ENCODE results near the gene CATSPERD. TPM values are rescaled to one million over a fixed set of nuclear protein-coding genes. Genes with fewer than 3 reads are reported as not detected.
A peak's percentile ranks its signal among the peaks of the same experiment; 100 is the strongest.

CATSPERD gene
- total and polyA plus RNA-seq, 7 experiments from 2014 or later = 0.07 TPM; not detected in 6

DNA sequence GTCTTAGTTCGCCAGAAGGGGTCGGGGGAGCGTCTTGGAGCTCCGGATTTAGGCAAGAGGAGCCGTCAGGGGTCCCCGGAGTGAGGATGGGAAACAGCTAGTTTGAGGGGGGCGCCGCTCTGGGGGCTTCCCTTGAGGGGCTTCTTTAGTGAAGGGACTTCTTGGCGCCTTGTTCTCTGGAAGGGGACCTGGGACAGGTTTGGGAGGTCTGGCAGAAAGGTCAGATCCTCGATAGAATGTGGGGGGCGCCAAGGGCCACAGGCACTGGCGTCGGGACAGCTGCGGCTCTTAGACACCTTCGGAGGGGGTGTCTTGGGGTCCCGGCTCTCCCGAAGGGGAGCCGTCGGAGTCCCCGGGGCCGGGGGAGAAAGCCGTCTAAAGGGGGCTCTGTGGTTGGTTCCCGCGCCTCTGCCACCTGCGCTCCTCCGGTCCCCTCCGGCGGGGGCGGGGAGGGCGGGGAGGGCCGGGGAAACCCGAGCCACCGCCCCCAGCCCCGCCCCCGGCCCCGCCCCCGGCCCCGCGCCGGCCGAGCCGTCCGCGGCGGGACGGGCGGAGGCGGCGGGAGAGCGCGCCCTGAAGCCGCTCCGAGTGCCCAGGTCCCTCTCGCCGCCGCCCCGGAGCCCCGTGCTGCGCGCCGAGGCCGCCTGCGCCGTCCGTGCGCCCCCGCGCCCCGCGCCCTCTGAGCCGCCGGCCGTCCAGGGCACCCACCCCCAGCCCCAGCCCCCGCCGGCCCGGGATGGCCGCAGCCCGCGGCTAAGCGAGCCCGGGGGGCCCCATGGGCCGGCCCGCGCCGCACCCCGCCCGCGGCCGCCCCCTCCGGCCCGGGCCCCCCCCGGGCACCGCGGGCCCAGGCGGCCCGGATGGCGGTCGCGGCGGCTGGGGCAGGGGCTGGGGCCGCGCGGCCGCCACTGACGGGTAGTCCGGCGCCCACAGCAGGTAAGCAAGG, 84.4 kb downstream of the CATSPERD start, which contains the start of gene NRTN:
Gene NRTN (plus strand): TSS at position 552 of the 946 bp plus-strand sequence. CDS start 19,099 bp downstream, outside the sequence.
- Mint-ChIP-seq H3K4me1 (peaks cover 7 to 24% (median 21%) of the 10 kb centered on the region in 7 donors), H3K27ac (peak within 1 kb of the TSS in 8 of 9 donors; percentile 28 to 83 (median 72)), H3K36me3 (peaks cover 0 to 1% (median 0%) of the 10 kb centered on the region in 5 donors), H3K9me3 (peaks cover 0 to 1% (median 0%) of the 10 kb centered on the region in 11 donors), H3K4me3 (peak within 1 kb of the TSS; percentile 62 to 84 (median 80)), H3K27me3 (peaks cover 4 to 40% (median 14%) of the 10 kb centered on the region in 5 donors)
- H3K9me3 ChIP-seq (ENCODE audit: control insufficient read depth in 2 of 3, low read length in 3 of 3) = no peaks in the 10 kb centered on the region
- no peaks in the 10 kb centered on the region for H3K36me3 ChIP-seq (ENCODE audit: control insufficient read depth in 2 of 3, insufficient read depth in 3 of 3, low read length in 3 of 3)
- ATAC-seq (peak; percentile 46), DNase-seq (peak in 6 of 9 donors; percentile 23 to 65 (median 38))
- ChIA-PET POLR2A (interaction anchor here (0.5 to 2.1 kb wide), 8 partner anchors 14 to 1366 kb away, joined by 3 to 22 read pairs (median 6); partner anchors contain the start of genes DUS3L and VMAC), CTCF (interaction anchor here (0.8 to 1.9 kb wide), 18 partner anchors 10 to 223 kb away, joined by 3 to 35 read pairs (median 5); partner anchors contain the start of genes NDUFA11, SAFB and SAFB2)
- H3K27me3 ChIP-seq (ENCODE audit: control insufficient read depth in 2 of 2, insufficient read depth in 2 of 2, low read length in 2 of 2) = no peaks in the 10 kb centered on the region
- peaks cover 13 to 20% of the 10 kb centered on the region in 2 donors for H3K4me1 ChIP-seq (ENCODE audit: control insufficient read depth in 2 of 2, insufficient read depth in 2 of 2, low read length in 2 of 2)
- peak within 1 kb of the TSS; percentile 44 for H3K27ac ChIP-seq (ENCODE audit: low read depth, low read length)
- H3K4me3 ChIP-seq (ENCODE audit: low read length) = peak within 1 kb of the TSS; percentile 64
- intact Hi-C loops (cut with micrococcal nuclease) = loop anchor here (1.0 to 5.0 kb wide), 7 partner anchors 13 to 218 kb away; partner anchors contain the start of genes DUS3L (in 2 of the 2) and VMAC (in 2 of the 2)

GRCh38 chr19:5805462-5806132, 85.2 kb downstream of the CATSPERD start:
- Mint-ChIP-seq H3K27ac (peak overlapping the region in 3 of 9 donors; percentile 4 to 72 (median 41)), H3K4me1 (peaks cover 7 to 24% (median 21%) of the 10 kb centered on the region in 7 donors), H3K4me3 (peak overlapping the region in 9 of 10 donors; percentile 18 to 84 (median 59)), H3K27me3 (peaks cover 3 to 39% (median 12%) of the 10 kb centered on the region in 5 donors), H3K36me3 (peaks cover 0 to 1% (median 0%) of the 10 kb centered on the region in 5 donors), H3K9me3 (peaks cover 0 to 1% (median 0%) of the 10 kb centered on the region in 11 donors)
- H3K4me3 ChIP-seq (ENCODE audit: low read length) = no peak overlapping the region
- no peaks in the 10 kb centered on the region for H3K36me3 ChIP-seq (ENCODE audit: control insufficient read depth in 2 of 3, insufficient read depth in 3 of 3, low read length in 3 of 3)
- DNase-seq (peak; percentile 44 to 66 (median 60)), ATAC-seq (peak; percentile 21)
- POLR2A ChIA-PET = no interaction called here
- intact Hi-C loops (cut with micrococcal nuclease) = loop anchor here in 1 of 2 donors (2.0 kb wide), 1 partner anchor 15 kb away; the partner anchor contains the start of gene DUS3L
- H3K27ac ChIP-seq (ENCODE audit: low read depth, low read length) = peak overlapping the region; percentile 21
- H3K4me1 ChIP-seq (ENCODE audit: control insufficient read depth in 2 of 2, insufficient read depth in 2 of 2, low read length in 2 of 2) = peaks cover 13 to 20% of the 10 kb centered on the region in 2 donors
- CTCF ChIA-PET = interaction anchor here (1.1 kb wide), 1 partner anchor 217 kb away, joined by 6 read pairs; no protein-coding TSS in a partner anchor
- H3K27me3 ChIP-seq (ENCODE audit: control insufficient read depth in 2 of 2, insufficient read depth in 2 of 2, low read length in 2 of 2) = no peaks in the 10 kb centered on the region
- no peaks in the 10 kb centered on the region for H3K9me3 ChIP-seq (ENCODE audit: control insufficient read depth in 2 of 3, low read length in 3 of 3)

- Histone ChIP-seq H3K9me3 (ENCODE audit: control insufficient read depth in 2 of 3, low read length in 3 of 3) (no peaks in the 10 kb centered on the region), H3K36me3 (ENCODE audit: control insufficient read depth in 2 of 3, insufficient read depth in 3 of 3, low read length in 3 of 3) (no peaks in the 10 kb centered on the region), H3K27me3 (ENCODE audit: control insufficient read depth in 2 of 2, insufficient read depth in 2 of 2, low read length in 2 of 2) (no peaks in the 10 kb centered on the region), H3K4me1 (ENCODE audit: control insufficient read depth in 2 of 2, insufficient read depth in 2 of 2, low read length in 2 of 2) (peaks cover 13 to 20% of the 10 kb centered on the region in 2 donors), H3K27ac (ENCODE audit: low read depth, low read length) (no peak overlapping the region), H3K4me3 (ENCODE audit: low read length) (no peak overlapping the region)
- ChIA-PET POLR2A (no interaction called here), CTCF (interaction anchor here (1.1 kb wide), 1 partner anchor 217 kb away, joined by 6 read pairs; no protein-coding TSS in a partner anchor)
- H3K36me3 Mint-ChIP-seq = peaks cover 0 to 1% (median 0%) of the 10 kb centered on the region in 5 donors
- H3K4me1 Mint-ChIP-seq = peaks cover 7 to 24% (median 21%) of the 10 kb centered on the region in 7 donors
- peak overlapping the region in 4 of 10 donors; percentile 14 to 84 (median 62) for H3K4me3 Mint-ChIP-seq
- intact Hi-C loops (cut with micrococcal nuclease) = no loop called here
- ATAC-seq (no peak), DNase-seq (no peak)
- H3K9me3 Mint-ChIP-seq = peaks cover 0 to 1% (median 0%) of the 10 kb centered on the region in 11 donors
- peaks cover 0 to 37% (median 7%) of the 10 kb centered on the region in 5 donors for H3K27me3 Mint-ChIP-seq
- H3K27ac Mint-ChIP-seq = peak overlapping the region in 1 of 9 donors; percentile 41
Measured at GRCh38 chr19:5806133-5806489, 85.7 kb downstream of the CATSPERD start.

DNA sequence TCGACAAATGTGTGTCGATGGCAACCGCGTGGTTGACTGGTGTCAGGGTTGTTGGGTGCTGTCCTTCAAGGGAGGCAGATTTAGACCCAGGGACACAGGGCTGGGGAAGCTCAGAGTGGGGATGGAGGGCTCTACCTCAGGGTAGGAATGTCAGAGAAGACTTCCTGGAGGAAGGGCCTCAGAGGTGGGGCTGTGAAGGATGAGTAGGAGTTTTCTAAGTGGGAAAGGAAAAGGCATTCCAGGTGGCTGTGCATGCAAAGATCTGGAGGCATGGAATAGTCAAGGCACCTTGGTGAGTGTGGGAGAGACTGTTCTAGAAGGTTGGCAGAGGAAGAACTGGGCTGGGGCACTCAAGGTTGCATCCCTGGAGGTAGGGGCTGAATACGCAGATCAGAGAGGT, 86.5 kb downstream of the CATSPERD start:
- Mint-ChIP-seq H3K27ac (peak overlapping the region in 5 of 9 donors; percentile 22 to 90 (median 56)), H3K4me3 (peak overlapping the region in 1 of 10 donors; percentile 34), H3K9me3 (peaks cover 0 to 1% (median 0%) of the 10 kb centered on the region in 11 donors), H3K36me3 (peaks cover 0 to under 1% (median 0%) of the 10 kb centered on the region in 5 donors), H3K4me1 (peaks cover 7 to 22% (median 19%) of the 10 kb centered on the region in 7 donors), H3K27me3 (peaks cover 0 to 33% (median 2%) of the 10 kb centered on the region in 5 donors)
- no peaks in the 10 kb centered on the region for H3K9me3 ChIP-seq (ENCODE audit: control insufficient read depth in 2 of 3, low read length in 3 of 3)
- no peak overlapping the region for H3K4me3 ChIP-seq (ENCODE audit: low read length)
- intact Hi-C loops (cut with micrococcal nuclease) = no loop called here
- ATAC-seq = no peak
- CTCF ChIA-PET = interaction anchor here (0.6 to 1.1 kb wide), 2 partner anchors 216 to 1060 kb away, joined by 3 to 6 read pairs; no protein-coding TSS in a partner anchor
- no peak for DNase-seq
- H3K36me3 ChIP-seq (ENCODE audit: control insufficient read depth in 2 of 3, insufficient read depth in 3 of 3, low read length in 3 of 3) = no peaks in the 10 kb centered on the region
- H3K27ac ChIP-seq (ENCODE audit: low read depth, low read length) = no peak overlapping the region
- POLR2A ChIA-PET = no interaction called here
- H3K4me1 ChIP-seq (ENCODE audit: control insufficient read depth in 2 of 2, insufficient read depth in 2 of 2, low read length in 2 of 2) = peaks cover 13 to 19% of the 10 kb centered on the region in 2 donors
- no peaks in the 10 kb centered on the region for H3K27me3 ChIP-seq (ENCODE audit: control insufficient read depth in 2 of 2, insufficient read depth in 2 of 2, low read length in 2 of 2)

- POLR2A ChIA-PET = interaction anchor here (1.1 kb wide), 1 partner anchor 20 kb away, joined by 4 read pairs; no protein-coding TSS in a partner anchor
- H3K27me3 ChIP-seq (ENCODE audit: control insufficient read depth in 2 of 2, insufficient read depth in 2 of 2, low read length in 2 of 2) = no peaks in the 10 kb centered on the region
- H3K27ac ChIP-seq (ENCODE audit: low read depth, low read length) = no peak overlapping the region
- intact Hi-C loops (cut with micrococcal nuclease) = no loop called here
- H3K27me3 Mint-ChIP-seq = peaks cover 0 to 27% (median 0%) of the 10 kb centered on the region in 5 donors
- peaks cover 5 to 16% (median 11%) of the 10 kb centered on the region in 7 donors for H3K4me1 Mint-ChIP-seq
- DNase-seq (no peak), ATAC-seq (no peak)
- H3K4me3 ChIP-seq (ENCODE audit: low read length) = no peak overlapping the region
- H3K9me3 Mint-ChIP-seq = no peaks in the 10 kb centered on the region
- H3K4me1 ChIP-seq (ENCODE audit: control insufficient read depth in 2 of 2, insufficient read depth in 2 of 2, low read length in 2 of 2) = peaks cover 10 to 13% of the 10 kb centered on the region in 2 donors
- no peak overlapping the region for H3K4me3 Mint-ChIP-seq
- H3K9me3 ChIP-seq (ENCODE audit: control insufficient read depth in 2 of 3, low read length in 3 of 3) = no peaks in the 10 kb centered on the region
- CTCF ChIA-PET = interaction anchor here (0.9 kb wide), 1 partner anchor 215 kb away, joined by 3 read pairs; no protein-coding TSS in a partner anchor
- no peaks in the 10 kb centered on the region for H3K36me3 ChIP-seq (ENCODE audit: control insufficient read depth in 2 of 3, insufficient read depth in 3 of 3, low read length in 3 of 3)
- peak overlapping the region in 1 of 9 donors; percentile 66 for H3K27ac Mint-ChIP-seq
- H3K36me3 Mint-ChIP-seq = no peaks in the 10 kb centered on the region
Measured at GRCh38 chr19:5808120-5808816, 87.8 kb downstream of the CATSPERD start.
